HG03045 (cell line): ENCODE results near the gene AK5.

Experiments
- ATAC-seq: cut with Tn5 transposase; IDR thresholded peaks from one replicate; pipeline ENCODE4 v1.9.1; 2021; ENCODE audit warnings: mild to moderate bottlenecking, moderate library complexity; ENCODE audit not compliant: unreplicated experiment

AK5 gene

GRCh38 chr1:77348549-77348948, 66.7 kb downstream of the AK5 start:
- ATAC-seq = no peak

GRCh38 chr1:77349275-77349674, 67.5 kb downstream of the AK5 start:
- no peak for ATAC-seq

GRCh38 chr1:77350012-77350770, 68.4 kb downstream of the AK5 start:
- ATAC-seq = no peak

- no peak for ATAC-seq
Observed at GRCh38 chr1:77354536-77354935, 72.7 kb downstream of the AK5 start.

GRCh38 chr1:77355010-77355409, 73.2 kb downstream of the AK5 start:
- ATAC-seq = no peak

GRCh38 chr1:77356136-77356535, 74.3 kb downstream of the AK5 start:
- no peak for ATAC-seq

- no peak for ATAC-seq
Observed at GRCh38 chr1:77360256-77360655, 78.4 kb downstream of the AK5 start.

GRCh38 chr1:77361621-77362020, 79.8 kb downstream of the AK5 start:
- no peak for ATAC-seq

- no peak for ATAC-seq
Observed at GRCh38 chr1:77370161-77370560, 88.3 kb downstream of the AK5 start.

GRCh38 chr1:77370583-77371306, 88.9 kb downstream of the AK5 start:
- no peak for ATAC-seq

- ATAC-seq = no peak
Observed at GRCh38 chr1:77371396-77371795, 89.6 kb downstream of the AK5 start.

- no peak for ATAC-seq
Observed at GRCh38 chr1:77373702-77374101, 91.9 kb downstream of the AK5 start.

- no peak for ATAC-seq
Observed at GRCh38 chr1:77375541-77375940, 93.7 kb downstream of the AK5 start.

- no peak for ATAC-seq
Observed at GRCh38 chr1:77375990-77376389, 94.2 kb downstream of the AK5 start.

GRCh38 chr1:77378723-77379535, 97.1 kb downstream of the AK5 start:
- ATAC-seq = no peak

- no peak for ATAC-seq
Observed at GRCh38 chr1:77382366-77382765, 100.5 kb downstream of the AK5 start.

GRCh38 chr1:77383236-77383635, 101.4 kb downstream of the AK5 start:
- no peak for ATAC-seq

- ATAC-seq = no peak
Observed at GRCh38 chr1:77385551-77385950, 103.7 kb downstream of the AK5 start.

GRCh38 chr1:77386276-77386675, 104.5 kb downstream of the AK5 start:
- ATAC-seq = no peak

GRCh38 chr1:77387553-77387952, 105.7 kb downstream of the AK5 start:
- ATAC-seq = no peak

GRCh38 chr1:77388661-77389060, 106.8 kb downstream of the AK5 start:
- no peak for ATAC-seq

GRCh38 chr1:77392486-77392885, 110.7 kb downstream of the AK5 start:
- ATAC-seq = no peak
